ENCODE measurements around the gene RASD2. TPM values are rescaled to one million over a fixed set of nuclear protein-coding genes. Genes with fewer than 3 reads are reported as not detected.

The RASD2 gene
- total RNA-seq, 1 donor from 2014 or later = 2.0 TPM

DNA sequence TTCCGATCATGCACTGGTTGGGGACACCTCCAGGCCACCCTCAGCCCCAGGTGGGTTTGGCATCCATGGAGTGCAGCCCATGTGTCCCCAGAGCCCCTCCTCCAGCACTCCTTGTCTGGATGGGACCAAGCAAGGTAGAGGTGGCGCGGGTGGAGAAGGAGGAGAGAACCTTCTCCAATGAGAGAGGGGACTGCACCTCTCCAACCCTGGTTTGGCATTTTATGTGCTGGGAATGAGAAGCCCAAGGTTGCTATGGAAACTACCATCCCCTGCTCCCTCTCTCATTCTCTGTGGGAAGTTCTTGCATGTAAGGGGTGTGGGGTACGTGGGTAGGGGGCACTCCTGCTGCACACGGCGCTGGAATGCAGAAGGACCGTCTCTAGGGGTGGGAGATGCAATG, 21.8 kb upstream of the RASD2 start:
- H3K9me3 ChIP-seq = no peaks in the 10 kb centered on the region

DNA sequence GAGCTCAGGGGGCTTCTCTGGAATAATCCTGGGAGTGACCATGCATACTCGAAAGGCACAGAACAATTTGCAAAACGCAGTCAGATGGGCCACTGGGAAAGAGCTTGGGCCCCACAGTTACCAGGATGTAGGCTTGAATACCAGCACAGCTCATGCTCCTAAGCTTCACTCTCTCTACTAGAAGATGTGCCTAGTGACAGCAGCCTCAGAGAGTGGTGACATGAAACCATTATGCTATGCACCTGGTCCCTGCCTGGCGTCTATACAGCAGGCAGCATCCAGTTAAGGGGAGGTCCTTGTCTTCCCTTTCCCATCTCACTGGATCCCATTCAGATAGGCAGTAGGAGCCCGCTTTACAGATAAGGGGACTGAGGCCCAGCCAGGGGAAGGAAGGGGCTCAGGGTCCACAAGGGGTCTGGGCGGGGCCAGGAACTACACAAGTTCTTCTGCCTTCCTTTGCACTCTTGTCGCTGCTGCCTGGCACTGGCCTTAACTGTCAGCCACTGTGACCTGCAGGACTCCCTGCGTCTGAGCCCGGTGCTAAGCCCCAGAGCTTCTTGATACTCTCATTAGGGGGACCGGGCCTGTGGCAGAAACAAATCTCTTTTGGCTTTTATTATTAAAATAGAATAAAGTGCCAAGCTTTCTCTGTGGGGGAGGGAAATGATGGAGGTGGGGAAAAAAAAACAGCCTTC, 21.2 kb upstream of the RASD2 start:
- no peaks in the 10 kb centered on the region for H3K4me1 ChIP-seq
- no peaks in the 10 kb centered on the region for H3K9me3 ChIP-seq
- TF ChIP-seq POLR2A (IDR thresholded peaks at IDR 0.05) (no peak), POLR2AphosphoS5 (IDR thresholded peaks at IDR 0.05; ENCODE audit: insufficient read depth in 1 of 2, low read depth in 1 of 2) (no peak)
- TF ChIP-seq, protein P1, sequence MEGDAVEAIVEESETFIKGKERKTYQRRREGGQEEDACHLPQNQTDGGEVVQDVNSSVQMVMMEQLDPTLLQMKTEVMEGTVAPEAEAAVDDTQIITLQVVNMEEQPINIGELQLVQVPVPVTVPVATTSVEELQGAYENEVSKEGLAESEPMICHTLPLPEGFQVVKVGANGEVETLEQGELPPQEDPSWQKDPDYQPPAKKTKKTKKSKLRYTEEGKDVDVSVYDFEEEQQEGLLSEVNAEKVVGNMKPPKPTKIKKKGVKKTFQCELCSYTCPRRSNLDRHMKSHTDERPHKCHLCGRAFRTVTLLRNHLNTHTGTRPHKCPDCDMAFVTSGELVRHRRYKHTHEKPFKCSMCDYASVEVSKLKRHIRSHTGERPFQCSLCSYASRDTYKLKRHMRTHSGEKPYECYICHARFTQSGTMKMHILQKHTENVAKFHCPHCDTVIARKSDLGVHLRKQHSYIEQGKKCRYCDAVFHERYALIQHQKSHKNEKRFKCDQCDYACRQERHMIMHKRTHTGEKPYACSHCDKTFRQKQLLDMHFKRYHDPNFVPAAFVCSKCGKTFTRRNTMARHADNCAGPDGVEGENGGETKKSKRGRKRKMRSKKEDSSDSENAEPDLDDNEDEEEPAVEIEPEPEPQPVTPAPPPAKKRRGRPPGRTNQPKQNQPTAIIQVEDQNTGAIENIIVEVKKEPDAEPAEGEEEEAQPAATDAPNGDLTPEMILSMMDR (IDR thresholded peaks at IDR 0.05) = no peak
- H3K27ac ChIP-seq = no peak overlapping the region
- H3K27me3 ChIP-seq = no peaks in the 10 kb centered on the region
- H3K36me3 ChIP-seq = no peaks in the 10 kb centered on the region
- DNase-seq (ENCODE audit: extremely low spot score in 2 of 2) = no peak
- intact Hi-C loops (cut with DNase I) = no loop called here
- no peak overlapping the region for H3K4me3 ChIP-seq

More for the DNA sequence above, 21.8 kb upstream of the RASD2 start:
- H3K27ac ChIP-seq = no peak overlapping the region
- TF ChIP-seq POLR2A (IDR thresholded peaks at IDR 0.05) = no peak
- no peak for TF ChIP-seq POLR2AphosphoS5 (IDR thresholded peaks at IDR 0.05; ENCODE audit: insufficient read depth in 1 of 2, low read depth in 1 of 2)
- TF ChIP-seq, protein P1 (IDR thresholded peaks at IDR 0.05) = no peak
- no peaks in the 10 kb centered on the region for H3K36me3 ChIP-seq
- H3K27me3 ChIP-seq = no peaks in the 10 kb centered on the region
- no peak for DNase-seq (ENCODE audit: extremely low spot score in 2 of 2)
- H3K4me1 ChIP-seq = no peaks in the 10 kb centered on the region
- no peak overlapping the region for H3K4me3 ChIP-seq
- intact Hi-C loops (cut with DNase I) = no loop called here

DNA sequence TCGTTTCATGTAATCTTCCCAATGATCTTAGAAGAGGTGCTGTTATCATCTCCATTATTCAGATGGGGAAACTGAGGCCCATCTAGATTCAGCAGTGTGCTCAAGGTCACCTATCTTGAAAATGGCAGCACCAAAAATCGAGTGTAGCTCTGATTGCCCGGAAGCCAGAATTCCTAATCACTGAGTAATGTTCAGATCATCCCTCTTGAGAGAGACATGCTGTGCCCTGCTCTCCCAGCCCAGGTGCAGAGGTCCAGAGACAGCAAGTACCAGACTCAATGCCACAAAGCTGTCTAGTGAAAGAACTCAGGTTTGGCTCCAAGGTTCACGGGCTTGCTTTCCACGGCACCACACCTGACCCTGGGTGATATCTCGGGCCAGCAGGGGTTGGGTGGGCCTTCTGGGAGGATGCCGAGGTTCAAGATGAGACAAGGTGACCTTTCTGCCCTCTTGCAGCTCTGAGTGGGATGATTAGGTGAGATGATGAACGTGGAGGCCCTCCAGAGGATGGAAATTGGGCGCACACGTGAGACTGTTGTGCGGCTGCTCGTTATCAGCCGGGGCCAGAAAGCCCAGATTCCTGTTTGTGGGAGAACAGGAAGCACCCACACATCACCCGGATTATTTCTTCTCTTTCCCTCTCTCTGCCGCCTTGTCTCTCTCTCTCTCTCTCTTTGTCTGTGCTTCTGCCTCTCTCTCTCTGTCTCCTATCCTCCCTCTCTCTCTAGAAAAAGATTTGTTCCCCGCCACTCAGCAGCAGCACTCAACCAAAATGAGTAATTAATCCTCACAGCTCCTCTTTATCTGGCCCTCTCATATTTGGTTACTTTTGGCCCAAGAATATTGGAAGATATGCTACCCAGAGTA, 19.0 kb upstream of the RASD2 start:
- Histone ChIP-seq H3K36me3 (no peaks in the 10 kb centered on the region), H3K4me1 (peaks cover 8% of the 10 kb centered on the region), H3K27me3 (no peaks in the 10 kb centered on the region), H3K4me3 (no peak overlapping the region), H3K9me3 (no peaks in the 10 kb centered on the region), H3K27ac (no peak overlapping the region)
- intact Hi-C loops (cut with DNase I) = no loop called here
- DNase-seq (ENCODE audit: extremely low spot score in 2 of 2) = no peak
- TF ChIP-seq, protein P1 (IDR thresholded peaks at IDR 0.05) = no peak
- TF ChIP-seq POLR2A (IDR thresholded peaks at IDR 0.05) (no peak), POLR2AphosphoS5 (IDR thresholded peaks at IDR 0.05; ENCODE audit: insufficient read depth in 1 of 2, low read depth in 1 of 2) (no peak)

DNA sequence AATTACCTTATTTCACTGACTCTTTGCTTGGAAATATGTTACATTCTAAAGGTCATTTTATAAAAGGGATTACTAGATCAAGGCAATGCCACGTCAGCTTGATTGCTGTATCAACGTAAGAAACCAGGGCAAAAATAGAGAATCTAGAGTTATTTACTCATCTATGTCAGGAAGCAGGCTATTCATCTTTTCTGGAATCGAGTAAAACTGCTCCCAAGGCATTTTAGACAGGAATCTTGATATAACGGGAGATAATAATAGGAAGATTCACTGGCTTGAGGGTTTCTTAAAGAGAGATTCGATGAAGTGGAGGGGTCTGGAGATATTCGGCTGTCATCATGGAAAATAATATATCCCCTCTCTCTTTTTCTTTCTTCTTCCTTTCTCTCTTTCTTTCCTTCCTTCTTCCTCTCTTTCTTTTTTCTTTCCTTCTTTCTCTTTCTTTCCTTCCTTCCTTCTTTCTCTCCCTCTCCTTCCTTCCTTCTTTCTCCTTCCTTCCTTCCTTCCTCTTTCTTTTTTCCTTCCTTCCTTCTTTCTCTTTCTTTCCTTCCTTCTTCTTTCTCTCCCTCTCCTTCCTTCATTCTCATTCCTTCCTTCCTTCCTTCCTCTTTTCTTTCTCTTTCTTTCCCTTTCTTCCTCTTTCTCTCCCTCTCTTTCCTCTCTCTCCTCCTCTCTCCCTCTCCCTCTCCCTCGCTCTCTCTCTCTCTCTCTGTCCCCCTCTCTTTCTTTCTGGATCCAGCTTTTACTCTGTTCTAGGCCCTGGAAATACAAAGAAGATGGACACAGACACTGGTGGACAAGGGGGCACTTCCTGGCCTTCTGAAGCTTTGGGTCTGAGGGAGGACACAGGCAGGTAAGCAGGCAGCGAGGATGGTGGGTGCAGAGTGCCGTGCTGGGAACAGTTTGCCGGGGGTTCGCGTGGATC, 18.1 kb upstream of the RASD2 start:
- no peaks in the 10 kb centered on the region for H3K9me3 ChIP-seq
- intact Hi-C loops (cut with DNase I) = no loop called here
- H3K27ac ChIP-seq = no peak overlapping the region
- H3K4me1 ChIP-seq = peaks cover 8% of the 10 kb centered on the region
- DNase-seq (ENCODE audit: extremely low spot score in 2 of 2) = no peak
- TF ChIP-seq POLR2AphosphoS5 (IDR thresholded peaks at IDR 0.05; ENCODE audit: insufficient read depth in 1 of 2, low read depth in 1 of 2) (no peak), POLR2A (IDR thresholded peaks at IDR 0.05) (no peak)
- TF ChIP-seq, protein P1 (IDR thresholded peaks at IDR 0.05) = no peak
- H3K4me3 ChIP-seq = no peak overlapping the region
- H3K27me3 ChIP-seq = no peaks in the 10 kb centered on the region
- no peaks in the 10 kb centered on the region for H3K36me3 ChIP-seq

Data from vagina (tissue), 2 donors.